Neural crest cell (in vitro differentiated cells): ENCODE data around the gene FBLN1. TPM values are rescaled to one million over a fixed set of nuclear protein-coding genes. Genes with fewer than 3 reads are reported as not detected.

Source experiments
- DNase-seq: peaks from one replicate; pipeline ENCODE4 v3.0.0; 2021; ENCODE audit warnings: low read depth, mixed read lengths, low spot score
- H3K27ac Mint-ChIP-seq: one replicate; pipeline ENCODE4 v1.8.0; 2021; ENCODE audit warnings: mild to moderate bottlenecking, mixed read lengths; ENCODE audit not compliant: unreplicated experiment
- H3K27me3 Mint-ChIP-seq: 2 replicates; pipeline ENCODE4 v1.8.0; 2021; ENCODE audit warnings: low read depth, mild to moderate bottlenecking, mixed read lengths
- H3K36me3 Mint-ChIP-seq: 2 replicates; pipeline ENCODE4 v1.8.0; 2021; ENCODE audit warnings: low read depth, mild to moderate bottlenecking, mixed read lengths
- H3K4me1 Mint-ChIP-seq: 2 replicates; pipeline ENCODE4 v1.8.0; 2021; ENCODE audit warnings: mixed read lengths
- H3K4me3 Mint-ChIP-seq: one replicate; pipeline ENCODE4 v1.8.0; 2021; ENCODE audit warnings: mild to moderate bottlenecking, mixed read lengths
- H3K9me3 Mint-ChIP-seq: 2 replicates; pipeline ENCODE4 v1.8.0; 2021; ENCODE audit warnings: mixed read lengths
- CTCF ChIP-seq: fragments of 200-600 bp; sonication (generic); conservative IDR thresholded peaks from 2 replicates; pipeline ENCODE4 v1.5.0; 2021; ENCODE audit warnings: antibody characterized with exemption, mild to moderate bottlenecking
- total RNA-seq: library from RNA; stranded (reverse); gene quantifications from 2 replicates; pipeline ENCODE4 v1.2.1, GENCODE V29; 2021

The FBLN1 gene
- total RNA-seq, 1 donor from 2014 or later: 163 TPM

- peaks cover 13% of the 10 kb centered on the region for H3K9me3 Mint-ChIP-seq
- DNase-seq: no peak
- no peak for TF ChIP-seq CTCF
- H3K27ac Mint-ChIP-seq: peak overlapping the region; percentile 22
- H3K4me3 Mint-ChIP-seq: no peak overlapping the region
- H3K27me3 Mint-ChIP-seq: no peaks in the 10 kb centered on the region
- peaks cover 12% of the 10 kb centered on the region for H3K4me1 Mint-ChIP-seq
- H3K36me3 Mint-ChIP-seq: peaks cover 14% of the 10 kb centered on the region
Measured at GRCh38 chr22:45483918-45484499, 18.7 kb upstream of the FBLN1 start.

GRCh38 chr22:45484742-45485141 is 17.9 kb upstream of the FBLN1 start:
- H3K9me3 Mint-ChIP-seq: peaks cover 16% of the 10 kb centered on the region
- DNase-seq: no peak
- no peak overlapping the region for H3K4me3 Mint-ChIP-seq
- no peak for TF ChIP-seq CTCF
- no peaks in the 10 kb centered on the region for H3K27me3 Mint-ChIP-seq
- H3K36me3 Mint-ChIP-seq: peaks cover 17% of the 10 kb centered on the region
- peaks cover 12% of the 10 kb centered on the region for H3K4me1 Mint-ChIP-seq
- H3K27ac Mint-ChIP-seq: no peak overlapping the region

- no peak for DNase-seq
- no peak for TF ChIP-seq CTCF
- H3K36me3 Mint-ChIP-seq: peaks cover 17% of the 10 kb centered on the region
- H3K4me1 Mint-ChIP-seq: peaks cover 12% of the 10 kb centered on the region
- H3K4me3 Mint-ChIP-seq: no peak overlapping the region
- H3K27me3 Mint-ChIP-seq: no peaks in the 10 kb centered on the region
- H3K27ac Mint-ChIP-seq: no peak overlapping the region
- H3K9me3 Mint-ChIP-seq: peaks cover 16% of the 10 kb centered on the region
Measured at GRCh38 chr22:45485261-45485660, 17.4 kb upstream of the FBLN1 start.

GRCh38 chr22:45488764-45489370 is 13.8 kb upstream of the FBLN1 start:
- Mint-ChIP-seq H3K27ac (no peak overlapping the region), H3K9me3 (peaks cover 12% of the 10 kb centered on the region), H3K27me3 (no peaks in the 10 kb centered on the region), H3K36me3 (peaks cover 21% of the 10 kb centered on the region), H3K4me3 (no peak overlapping the region), H3K4me1 (peaks cover 19% of the 10 kb centered on the region)
- no peak for DNase-seq
- no peak for TF ChIP-seq CTCF

- Mint-ChIP-seq H3K4me3 (no peak overlapping the region), H3K27ac (no peak overlapping the region), H3K27me3 (peaks cover under 1% of the 10 kb centered on the region), H3K9me3 (peaks cover 12% of the 10 kb centered on the region), H3K36me3 (peaks cover 21% of the 10 kb centered on the region), H3K4me1 (peaks cover 13% of the 10 kb centered on the region)
- DNase-seq: no peak
- TF ChIP-seq CTCF: no peak
Measured at GRCh38 chr22:45490836-45491235, 11.8 kb upstream of the FBLN1 start.
